Esophagus muscularis mucosa (tissue), 4 donors: ENCODE data around the gene ZNF425. TPM values are rescaled to one million over a fixed set of nuclear protein-coding genes. Genes with fewer than 3 reads are reported as not detected.

Experiments used
- DNase-seq: peaks from one replicate; pipeline ENCODE4 v3.0.0-alpha.2; 2017; ENCODE audit errors: extremely low spot score
- H3K27ac ChIP-seq, 4 donors: fragments of 200-600 bp; sonication (generic); replicated peaks in 1 of 4; 1 replicate in 3 of 4; 2 replicates in 1 of 4; pipeline ENCODE4 v1.5.1; 2016 to 2019; ENCODE audit warnings: mild to moderate bottlenecking in 1 of 4
- H3K27me3 ChIP-seq, 4 donors: fragments of 200-600 bp; sonication (generic); one replicate each; pipeline versions ENCODE4 v1.5.1 to v1.6.0; 2016 to 2019
- H3K36me3 ChIP-seq, 4 donors: fragments of 200-600 bp; sonication (generic); one replicate each; pipeline ENCODE4 v1.5.1; 2016 to 2019
- H3K4me1 ChIP-seq, 4 donors: fragments of 200-600 bp; sonication (generic); one replicate each; pipeline ENCODE4 v1.5.1; 2016 to 2019
- H3K4me3 ChIP-seq, 4 donors: fragments of 200-600 bp; sonication (generic); 1 replicate in 2 of 4; 2 replicates in 2 of 4; pipeline ENCODE4 v1.5.1; 2016 to 2019; ENCODE audit warnings: mild to moderate bottlenecking in 4 of 4, moderate library complexity in 1 of 4
- H3K9me3 ChIP-seq, 4 donors: fragments of 200-600 bp; sonication (generic); 1 replicate in 3 of 4; 2 replicates in 1 of 4; pipeline ENCODE4 v1.5.1; 2016 to 2019
- CTCF ChIP-seq, 3 experiments: fragments of 200-600 bp in 2 of 3; fragments of 450-650 bp in 1 of 3; sonication (generic) in 2 of 3; IDR thresholded peaks; one replicate each; pipeline ENCODE4 v1.5.1; 2017 to 2019; ENCODE audit warnings: antibody characterized with exemption in 3 of 3, mild to moderate bottlenecking in 2 of 3, moderate library complexity in 1 of 3
- EP300 ChIP-seq: sonication (generic); formaldehyde crosslinking; IDR thresholded peaks from one replicate; pipeline ENCODE4 v1.6.1; 2017; ENCODE audit warnings: antibody characterized with exemption
- POLR2A ChIP-seq: fragments of 450-650 bp; IDR thresholded peaks from one replicate; pipeline ENCODE4 v1.6.1; 2017; ENCODE audit warnings: antibody characterized with exemption, moderate library complexity, mild to moderate bottlenecking, low read depth
- POLR2AphosphoS5 ChIP-seq, 2 donors: sonication (generic); formaldehyde crosslinking; IDR thresholded peaks; one replicate each; pipeline ENCODE4 v1.6.1; 2017; ENCODE audit warnings: antibody characterized with exemption in 2 of 2
- WGBS: methylation state at CpG from one replicate; pipeline ENCODE4 v1.1.5; 2018; 5-methylcytosine and 5-hydroxymethylcytosine counted together
- intact Hi-C: fragments of 100-400 bp; cut with DNase I; formaldehyde crosslinking; loops from one replicate; pipeline ENCODE4 v1.15.1; 2023
- total RNA-seq, 4 donors: library from RNA; depleted of rRNA; stranded (reverse); fragments of >200 nt; gene quantifications; one replicate each; pipeline versions ENCODE4 v1.1.0 to v1.2.1, GENCODE V29; 2016

Gene ZNF425
- total RNA-seq, 4 donors from 2014 or later: 2.1 to 3.9 (median 3.3) TPM

- H3K4me3 ChIP-seq: peak within 1 kb of the TSS; percentile 70 to 99 (median 88)
- 1% methylated on average over 16 of the region's 77 CpGs for WGBS
Measured at GRCh38 chr7:149090397-149091195, 35.5 kb downstream of the ZNF425 start, which contains the start of gene ZNF786. Gene ZNF786, minus strand, starts transcription at chr7:149090718. Its CDS starts 78 bp downstream, at chr7:149090640.

GRCh38 chr7:149087376-149087775 lies 38.7 kb downstream of the ZNF425 start:
- no peaks in the 10 kb centered on the region for H3K9me3 ChIP-seq
- H3K4me3 ChIP-seq: no peak overlapping the region
- TF ChIP-seq POLR2AphosphoS5 (IDR thresholded peaks at IDR 0.05) (no peak), EP300 (no peak), CTCF (IDR thresholded peaks at IDR 0.05) (no peak), POLR2A (no peak)
- peaks cover 9 to 21% (median 19%) of the 10 kb centered on the region in 4 donors for H3K4me1 ChIP-seq
- no peak for DNase-seq
- intact Hi-C loops: no loop called here
- 95% methylated on average over 6 of the region's 6 CpGs for WGBS
- H3K27me3 ChIP-seq: no peaks in the 10 kb centered on the region
- H3K27ac ChIP-seq: no peak overlapping the region
- H3K36me3 ChIP-seq: peaks cover 0 to 7% (median 2%) of the 10 kb centered on the region in 4 donors

More at GRCh38 chr7:149090397-149091195, 35.5 kb downstream of the ZNF425 start, which contains the start of gene ZNF786:
- peak within 1 kb of the TSS; percentile 89 to 97 (median 92) for H3K27ac ChIP-seq
- peaks cover 9 to 21% (median 19%) of the 10 kb centered on the region in 4 donors for H3K4me1 ChIP-seq
- H3K27me3 ChIP-seq: no peaks in the 10 kb centered on the region
- H3K9me3 ChIP-seq: no peaks in the 10 kb centered on the region
- intact Hi-C loops: loop anchor here (2.0 kb wide), 2 partner anchors 36 to 84 kb away; partner anchors contain the start of gene ZNF425
- DNase-seq: peak; percentile 93
- H3K36me3 ChIP-seq: peaks cover 0 to 3% (median 0%) of the 10 kb centered on the region in 4 donors
- TF ChIP-seq EP300 (no peak), POLR2AphosphoS5 (IDR thresholded peaks at IDR 0.05) (peak; percentile 78 to 95), CTCF (IDR thresholded peaks at IDR 0.05) (peak; percentile 93 to 97 (median 93)), POLR2A (peak; percentile 36)

- TF ChIP-seq POLR2AphosphoS5 (IDR thresholded peaks at IDR 0.05): no peak
- no peak for TF ChIP-seq POLR2A
- no peak for TF ChIP-seq CTCF (IDR thresholded peaks at IDR 0.05)
- no peak for TF ChIP-seq EP300
- no peak for DNase-seq
- Histone ChIP-seq H3K9me3 (no peaks in the 10 kb centered on the region), H3K27ac (no peak overlapping the region), H3K4me3 (no peak overlapping the region), H3K27me3 (no peaks in the 10 kb centered on the region), H3K4me1 (peaks cover 5 to 12% (median 10%) of the 10 kb centered on the region in 4 donors), H3K36me3 (peaks cover 0 to 7% (median 2%) of the 10 kb centered on the region in 4 donors)
- 73% methylated on average over 1 of the region's 1 CpG for WGBS
- intact Hi-C loops: no loop called here
Measured at GRCh38 chr7:149085866-149086265, 40.3 kb downstream of the ZNF425 start.

GRCh38 chr7:149084407-149084806 lies 41.7 kb downstream of the ZNF425 start:
- DNase-seq: no peak
- no peaks in the 10 kb centered on the region for H3K9me3 ChIP-seq
- H3K27me3 ChIP-seq: no peaks in the 10 kb centered on the region
- no peak overlapping the region for H3K4me3 ChIP-seq
- intact Hi-C loops: no loop called here
- peaks cover 0 to 4% (median 3%) of the 10 kb centered on the region in 4 donors for H3K4me1 ChIP-seq
- H3K27ac ChIP-seq: no peak overlapping the region
- peaks cover 0 to 14% (median 7%) of the 10 kb centered on the region in 4 donors for H3K36me3 ChIP-seq
- WGBS: 98% methylated on average over 2 of the region's 2 CpGs
- TF ChIP-seq POLR2A: no peak
- no peak for TF ChIP-seq POLR2AphosphoS5 (IDR thresholded peaks at IDR 0.05)
- no peak for TF ChIP-seq EP300
- TF ChIP-seq CTCF (IDR thresholded peaks at IDR 0.05): no peak
